HEK293 (cell line): ENCODE data around the gene FKBP1C.

Experiments used
- CTCF ChIA-PET: fragments of 350-600 bp; formaldehyde crosslinking; extraction: SDS; loops from one replicate; lab custom pipeline; 2021; ENCODE audit warnings: antibody characterized with exemption; lab: Yijun Ruan, JAX
- POLR2A ChIA-PET: fragments of 300-600 bp; formaldehyde crosslinking; extraction: SDS; loops from one replicate; lab custom pipeline; 2020; ENCODE audit warnings: antibody characterized with exemption, inconsistent platforms; lab: Yijun Ruan, JAX
- H3K27ac ChIP-seq: fragments of 200-500 bp; sonication (Bioruptor generic); 2 replicates; pipeline ENCODE4 v1.5.1; 2014; ENCODE audit warnings: low read depth, low read length, control low read depth, inconsistent platforms; ENCODE audit errors: extremely low read depth
- H3K36me3 ChIP-seq, 2 experiments: fragments of 200-500 bp in 1 of 2; sonication (Bioruptor generic) in 1 of 2; 1 replicate in 1 of 2; 2 replicates in 1 of 2; pipeline ENCODE4 v1.5.1; 2014 to 2017; ENCODE audit warnings: inconsistent platforms in 2 of 2, low read length in 2 of 2; ENCODE audit not compliant: control insufficient read depth in 2 of 2, insufficient read depth in 1 of 2
- H3K4me1 ChIP-seq: fragments of 200-500 bp; sonication (Bioruptor generic); 2 replicates; pipeline ENCODE4 v1.5.1; 2014; ENCODE audit warnings: mild to moderate bottlenecking, low read length, inconsistent platforms; ENCODE audit not compliant: control insufficient read depth, insufficient read depth
- H3K4me3 ChIP-seq: 2 replicates; pipeline ENCODE4 v1.5.1; 2011; ENCODE audit warnings: low read depth, mild to moderate bottlenecking, control low read depth, low read length, moderate library complexity
- H3K9me3 ChIP-seq: fragments of 200-500 bp; sonication (Bioruptor generic); 2 replicates; pipeline ENCODE4 v1.5.1; 2014; ENCODE audit warnings: low read depth, low read length, inconsistent platforms; ENCODE audit not compliant: control insufficient read depth, insufficient read depth
- ATF2 ChIP-seq: fragments of 450-650 bp; formaldehyde crosslinking; IDR thresholded peaks from 2 replicates; pipeline ENCODE4 v1.5.1; 2016; ENCODE audit warnings: missing biosample characterization, missing genetic modification characterization, low read depth
- BCL11B ChIP-seq: fragments of 450-650 bp; formaldehyde crosslinking; IDR thresholded peaks from 2 replicates; pipeline ENCODE4 v1.5.1; 2016; ENCODE audit warnings: low read depth, missing biosample characterization, missing genetic modification characterization
- KLF10 ChIP-seq: fragments of 450-650 bp; IDR thresholded peaks from 2 replicates; pipeline ENCODE4 v1.5.1; 2018; ENCODE audit warnings: missing biosample characterization, mild to moderate bottlenecking, missing genetic modification characterization
- KLF8 ChIP-seq: fragments of 450-650 bp; formaldehyde crosslinking; IDR thresholded peaks from 2 replicates; pipeline ENCODE4 v1.5.1; 2016; ENCODE audit warnings: missing biosample characterization, missing genetic modification characterization
- PRDM1 ChIP-seq: fragments of 450-650 bp; formaldehyde crosslinking; IDR thresholded peaks from 2 replicates; pipeline ENCODE4; 2016; ENCODE audit warnings: missing biosample characterization, missing genetic modification characterization
- RBAK ChIP-seq: fragments of 450-650 bp; formaldehyde crosslinking; IDR thresholded peaks from 2 replicates; pipeline ENCODE4 v1.5.1; 2016; ENCODE audit warnings: missing biosample characterization, missing genetic modification characterization
- ZNF146 ChIP-seq: fragments of 450-650 bp; formaldehyde crosslinking; IDR thresholded peaks from 2 replicates; pipeline ENCODE4 v1.5.1; 2016; ENCODE audit warnings: missing biosample characterization, missing genetic modification characterization
- ZNF148 ChIP-seq: fragments of 450-650 bp; formaldehyde crosslinking; IDR thresholded peaks from 2 replicates; pipeline ENCODE4 v1.5.0; 2017; ENCODE audit warnings: missing biosample characterization, missing genetic modification characterization, borderline replicate concordance
- ZNF184 ChIP-seq: fragments of 450-650 bp; IDR thresholded peaks from 2 replicates; pipeline ENCODE4 v1.5.1; 2018; ENCODE audit warnings: missing biosample characterization, mild to moderate bottlenecking, missing genetic modification characterization
- ZNF426 ChIP-seq: fragments of 450-650 bp; formaldehyde crosslinking; IDR thresholded peaks from 2 replicates; pipeline ENCODE4 v1.5.1; 2017; ENCODE audit warnings: missing biosample characterization, missing genetic modification characterization, mild to moderate bottlenecking, inconsistent platforms, moderate library complexity
- ZNF518A ChIP-seq: fragments of 450-650 bp; formaldehyde crosslinking; conservative IDR thresholded peaks from 2 replicates; pipeline ENCODE4 v1.5.1; 2016; ENCODE audit warnings: low read depth, missing biosample characterization, missing genetic modification characterization
- ZNF521 ChIP-seq: fragments of 450-650 bp; formaldehyde crosslinking; IDR thresholded peaks from 2 replicates; pipeline ENCODE4 v1.5.1; 2017; ENCODE audit warnings: missing biosample characterization, mild to moderate bottlenecking, missing genetic modification characterization
- ZNF530 ChIP-seq: fragments of 450-650 bp; formaldehyde crosslinking; IDR thresholded peaks from 2 replicates; pipeline ENCODE4 v1.5.1; 2016; ENCODE audit warnings: low read depth, missing biosample characterization, missing genetic modification characterization
- ZNF561 ChIP-seq: fragments of 450-650 bp; IDR thresholded peaks from 2 replicates; pipeline ENCODE4 v1.5.1; 2018; ENCODE audit warnings: missing biosample characterization, missing genetic modification characterization, borderline replicate concordance
- ZNF621 ChIP-seq: fragments of 450-650 bp; formaldehyde crosslinking; IDR thresholded peaks from 2 replicates; pipeline ENCODE4 v1.5.1; 2017; ENCODE audit warnings: missing biosample characterization, missing genetic modification characterization
- ZNF692 ChIP-seq: fragments of 450-650 bp; formaldehyde crosslinking; IDR thresholded peaks from 2 replicates; pipeline ENCODE4 v1.5.1; 2016; ENCODE audit warnings: missing biosample characterization, missing genetic modification characterization
- ZNF768 ChIP-seq: fragments of 450-650 bp; formaldehyde crosslinking; IDR thresholded peaks from 2 replicates; pipeline ENCODE4 v1.5.1; 2018; ENCODE audit warnings: missing biosample characterization, mild to moderate bottlenecking, missing genetic modification characterization
- ZNF785 ChIP-seq: fragments of 450-650 bp; formaldehyde crosslinking; IDR thresholded peaks from 2 replicates; pipeline ENCODE4 v1.5.1; 2016; ENCODE audit warnings: missing biosample characterization, missing genetic modification characterization
- ZSCAN18 ChIP-seq: fragments of 450-650 bp; formaldehyde crosslinking; IDR thresholded peaks from 2 replicates; pipeline ENCODE4 v1.5.1; 2016; ENCODE audit warnings: missing biosample characterization, missing genetic modification characterization
- ZSCAN4 ChIP-seq: fragments of 450-650 bp; formaldehyde crosslinking; IDR thresholded peaks from 2 replicates; pipeline ENCODE4 v1.5.1; 2017; ENCODE audit warnings: missing biosample characterization, missing genetic modification characterization

Gene FKBP1C

GRCh38 chr6:63249875-63250482 lies 38.7 kb downstream of the FKBP1C start (continued):
- TF ChIP-seq ZNF768 (tag by site-specific recombination) (no peak), ZSCAN4 (tag by site-specific recombination) (no peak), ZNF518A (tag by site-specific recombination) (no peak), ATF2 (tag by site-specific recombination) (no peak), ZNF146 (tag by site-specific recombination) (no peak), KLF8 (no peak), PRDM1 (tag by site-specific recombination) (no peak), ZNF561 (tag by site-specific recombination) (no peak), ZNF530 (no peak), ZNF426 (no peak), RBAK (tag by site-specific recombination) (no peak), ZNF692 (tag by site-specific recombination) (no peak)

- H3K4me1 ChIP-seq: peaks cover 5% of the 10 kb centered on the region; the same call in 1 of the 2 replicates
- H3K4me3 ChIP-seq: no peak overlapping the region
- TF ChIP-seq ZNF561 (tag by site-specific recombination): no peak
- TF ChIP-seq ZNF621: no peak
- no peak for TF ChIP-seq KLF8
- no peak overlapping the region for H3K27ac ChIP-seq
- CTCF ChIA-PET: interaction anchor here (1.3 to 1.6 kb wide), 2 partner anchors 9 to 13 kb away, joined by 6 to 9 read pairs; no protein-coding TSS in a partner anchor
- H3K9me3 ChIP-seq: no peaks in the 10 kb centered on the region
- H3K36me3 ChIP-seq: no peaks in the 10 kb centered on the region
- POLR2A ChIA-PET: no interaction called here
Measured at GRCh38 chr6:63259153-63259552, 47.9 kb downstream of the FKBP1C start.

GRCh38 chr6:63261820-63262219 lies 50.6 kb downstream of the FKBP1C start:
- ChIA-PET CTCF (interaction anchor here (1.0 to 1.9 kb wide), 2 partner anchors 10 kb away, joined by 4 to 8 read pairs; no protein-coding TSS in a partner anchor), POLR2A (no interaction called here)
- H3K4me3 ChIP-seq: no peak overlapping the region
- peaks cover 5% of the 10 kb centered on the region; the same call in 1 of the 2 replicates for H3K4me1 ChIP-seq
- H3K27ac ChIP-seq: no peak overlapping the region
- H3K36me3 ChIP-seq: no peaks in the 10 kb centered on the region
- no peaks in the 10 kb centered on the region for H3K9me3 ChIP-seq
- TF ChIP-seq KLF10 (no peak), ZSCAN18 (tag by site-specific recombination) (no peak), ZNF184 (tag by site-specific recombination) (no peak), ZNF521 (tag by site-specific recombination) (no peak), BCL11B (tag by site-specific recombination) (no peak), ZNF148 (tag by site-specific recombination) (no peak), ZNF785 (no peak)
